GM21526 (cell line): ENCODE measurements around the gene RETREG3.

Experiments
- ATAC-seq: cut with Tn5 transposase; IDR thresholded peaks from one replicate; pipeline ENCODE4 v1.9.1; 2021; ENCODE audit warnings: moderate library complexity; ENCODE audit not compliant: unreplicated experiment, low FRiP score

RETREG3 gene

DNA sequence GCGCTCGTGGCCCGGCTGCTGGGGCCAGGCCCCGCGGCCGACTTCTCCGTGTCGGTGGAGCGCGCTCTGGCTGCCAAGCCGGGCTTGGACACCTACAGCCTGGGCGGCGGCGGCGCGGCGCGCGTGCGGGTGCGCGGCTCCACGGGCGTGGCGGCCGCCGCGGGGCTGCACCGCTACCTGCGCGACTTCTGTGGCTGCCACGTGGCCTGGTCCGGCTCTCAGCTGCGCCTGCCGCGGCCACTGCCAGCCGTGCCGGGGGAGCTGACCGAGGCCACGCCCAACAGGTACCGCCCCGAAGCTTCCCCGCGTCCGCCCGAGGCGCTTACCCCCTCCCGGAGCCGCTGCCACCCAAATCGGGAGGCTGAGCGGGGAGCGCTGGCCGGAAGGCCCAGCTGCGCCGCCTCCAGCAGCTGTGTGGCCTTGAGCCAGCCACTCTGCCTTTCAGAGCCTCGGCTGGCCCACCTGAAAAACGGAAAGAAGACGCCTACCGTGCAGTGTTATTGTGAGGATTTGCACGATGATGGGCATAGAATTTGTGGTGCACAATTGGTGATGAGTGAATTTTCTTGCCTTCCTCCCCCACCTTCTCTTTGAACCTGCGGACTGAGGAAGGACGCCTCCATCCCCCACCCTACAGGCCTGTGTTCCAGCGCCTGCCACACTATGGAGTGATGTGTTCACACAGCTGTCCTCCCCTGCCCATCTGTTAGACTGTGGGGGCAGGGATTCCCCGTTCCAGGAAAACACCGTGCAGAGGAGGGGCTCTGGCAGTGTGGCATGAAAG is 72.6 kb downstream of the RETREG3 start:
- ATAC-seq: peak; percentile 55

DNA sequence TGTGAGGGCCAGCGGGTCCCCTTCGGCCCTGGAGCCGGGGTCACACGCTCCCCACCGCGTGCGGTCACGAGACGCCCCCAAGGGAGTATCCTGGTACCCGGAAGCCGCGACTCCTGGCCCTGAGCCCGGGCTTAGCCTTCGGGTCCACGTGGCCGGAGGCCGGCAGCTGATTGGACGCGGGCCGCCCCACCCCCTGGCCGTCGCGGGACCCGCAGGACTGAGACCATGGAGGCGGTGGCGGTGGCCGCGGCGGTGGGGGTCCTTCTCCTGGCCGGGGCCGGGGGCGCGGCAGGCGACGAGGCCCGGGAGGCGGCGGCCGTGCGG is 73.2 kb downstream of the RETREG3 start, which contains the start of gene NAGLU:
Gene NAGLU (plus strand): TSS at position 194 of the 324 bp plus-strand sequence. CDS start 32 bp downstream, at position 226.
- peak; percentile 70 for ATAC-seq

- no peak for ATAC-seq
These were observed 73.8 kb downstream of the RETREG3 start for GRCh38 chr17:42535155-42536047.

DNA sequence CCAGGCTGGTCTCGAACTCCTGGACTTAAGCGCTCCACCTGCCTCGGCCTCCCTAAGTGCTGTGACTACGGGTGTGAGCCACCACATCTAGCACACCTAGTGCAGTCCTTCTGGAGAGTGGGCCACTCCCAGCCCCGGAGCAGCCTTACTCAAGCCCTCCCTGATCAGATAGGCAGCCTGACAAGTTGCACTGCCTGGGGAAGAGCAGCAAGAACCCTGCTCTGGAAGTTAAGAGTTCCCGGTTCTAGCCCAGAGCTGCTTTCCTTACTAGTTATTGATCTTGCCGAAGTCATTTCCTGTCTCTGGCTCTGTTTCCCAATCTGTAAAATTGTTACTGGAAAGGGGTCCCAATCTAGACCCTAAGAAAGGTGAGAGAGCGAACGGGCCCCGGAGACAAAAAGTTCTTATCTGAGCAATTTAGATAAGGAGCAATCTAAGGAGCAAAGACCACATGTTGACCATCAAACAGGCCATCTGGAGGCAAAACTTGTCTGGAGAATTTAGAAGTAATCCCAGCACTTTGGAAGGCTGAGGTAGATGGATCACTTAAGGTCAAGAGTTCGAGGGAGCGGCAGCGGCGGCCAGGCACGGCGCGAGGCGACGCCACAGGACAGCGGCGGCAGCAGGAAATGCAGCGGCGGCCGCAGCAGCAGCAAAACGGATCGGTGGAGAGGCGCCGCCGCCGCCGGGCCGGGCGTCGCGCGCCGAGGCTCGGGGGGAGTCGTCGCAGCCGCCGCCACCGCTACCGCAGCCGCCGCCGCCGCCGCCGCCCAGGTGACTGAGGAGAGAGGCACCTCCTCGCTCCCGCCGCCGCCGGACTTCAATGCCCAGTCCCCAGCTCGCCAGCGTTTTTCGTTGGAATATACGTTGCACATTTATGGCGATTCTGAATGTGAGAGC is 77.5 kb downstream of the RETREG3 start:
- no peak for ATAC-seq

GRCh38 chr17:42530952-42531454 is 78.2 kb downstream of the RETREG3 start:
- ATAC-seq: no peak
